Measurements from ENCODE around the gene ANLN. TPM values are rescaled to one million over a fixed set of nuclear protein-coding genes. Genes with fewer than 3 reads are reported as not detected.

Gene ANLN
- total RNA-seq, 1 experiment from 2014 or later = 81.1 TPM

GRCh38 chr7:36415144-36415543, 25.5 kb downstream of the ANLN start:
- H3K36me3 Mint-ChIP-seq = peaks cover 27% of the 10 kb centered on the region
- ChIA-PET POLR2A (no interaction called here), CTCF (no interaction called here)
- ATAC-seq (no peak), DNase-seq (ENCODE audit: low spot score) (no peak)
- no peaks in the 10 kb centered on the region for H3K4me1 Mint-ChIP-seq
- no peak for TF ChIP-seq ZMAT4 (CRISPR knock-in tag; IDR thresholded peaks at IDR 0.05)
- TF ChIP-seq ZNF219 (CRISPR knock-in tag; IDR thresholded peaks at IDR 0.05; ENCODE audit: borderline replicate concordance) = no peak
- no peak for TF ChIP-seq ZNF281 (CRISPR knock-in tag; IDR thresholded peaks at IDR 0.05)
- no peak for TF ChIP-seq ATF1 (CRISPR knock-in tag; IDR thresholded peaks at IDR 0.05)
- no peak for TF ChIP-seq OVOL2 (CRISPR knock-in tag; IDR thresholded peaks at IDR 0.05; ENCODE audit: borderline replicate concordance)
- TF ChIP-seq NFYB (CRISPR knock-in tag; conservative IDR thresholded peaks at IDR 0.05; ENCODE audit: low read depth) = no peak
- TF ChIP-seq ZNF138 (CRISPR knock-in tag; conservative IDR thresholded peaks at IDR 0.05) = no peak
- no peak for TF ChIP-seq RELA (CRISPR knock-in tag; IDR thresholded peaks at IDR 0.05; ENCODE audit: borderline replicate concordance)
- TF ChIP-seq ZNF263 (CRISPR knock-in tag; IDR thresholded peaks at IDR 0.05; ENCODE audit: low read depth) = no peak
- TF ChIP-seq EMX1 (CRISPR knock-in tag; IDR thresholded peaks at IDR 0.05) = no peak
- no peak for TF ChIP-seq ZSCAN18 (CRISPR knock-in tag; IDR thresholded peaks at IDR 0.05)
- no peak for TF ChIP-seq SP1 (CRISPR knock-in tag; conservative IDR thresholded peaks at IDR 0.05)
- TF ChIP-seq CDX4 (CRISPR knock-in tag; IDR thresholded peaks at IDR 0.05; ENCODE audit: borderline replicate concordance) = no peak
- no peak for TF ChIP-seq GABPB1 (CRISPR knock-in tag; IDR thresholded peaks at IDR 0.05)
- H3K27ac Mint-ChIP-seq = no peak overlapping the region
- H3K9me3 Mint-ChIP-seq = no peaks in the 10 kb centered on the region
- no peaks in the 10 kb centered on the region for H3K27me3 Mint-ChIP-seq (ENCODE audit: low read depth)
- no peak overlapping the region for H3K4me3 Mint-ChIP-seq

- Mint-ChIP-seq H3K9me3 (no peaks in the 10 kb centered on the region), H3K36me3 (peaks cover 33% of the 10 kb centered on the region), H3K27ac (no peak overlapping the region), H3K27me3 (ENCODE audit: low read depth) (no peaks in the 10 kb centered on the region), H3K4me3 (no peak overlapping the region), H3K4me1 (no peaks in the 10 kb centered on the region)
- ChIA-PET CTCF (no interaction called here), POLR2A (no interaction called here)
- TF ChIP-seq GRHL2 (CRISPR knock-in tag; IDR thresholded peaks at IDR 0.05; ENCODE audit: insufficient replicate concordance, severe bottlenecking) (no peak), PREB (CRISPR knock-in tag; IDR thresholded peaks at IDR 0.05; ENCODE audit: borderline replicate concordance) (no peak), ZSCAN18 (CRISPR knock-in tag; IDR thresholded peaks at IDR 0.05) (no peak), ATF6 (CRISPR knock-in tag; IDR thresholded peaks at IDR 0.05) (no peak)
- no peak for ATAC-seq
- no peak for DNase-seq (ENCODE audit: low spot score)
Measured at GRCh38 chr7:36416251-36416650, 26.6 kb downstream of the ANLN start.

All from WTC11 (cell line).